Activated CD4-positive, alpha-beta T cell treated with anti-CD3 and anti-CD28 coated beads for 36 hours (primary cell): ENCODE data around the gene PUS1. TPM values are rescaled to one million over a fixed set of nuclear protein-coding genes. Genes with fewer than 3 reads are reported as not detected.
"Not testable (repeated sequence)": the region's sequence is repeated elsewhere in the genome, so short reads cannot be mapped to it uniquely, and the experiment has no call there.

ENCODE experiments used
- ATAC-seq: fragments of 200-7000 bp; cut with Tn5 transposase; one replicate; pipeline ENCODE4 v1.10.0; 2021; ENCODE audit warnings: mild to moderate bottlenecking, moderate library complexity
- CTCF ChIA-PET: fragments of 350-600 bp; sonication (Branson Sonifier 250); formaldehyde crosslinking; loops from one replicate; lab custom pipeline; 2021; ENCODE audit warnings: antibody characterized with exemption; lab: Charles Lee
- POLR2A ChIA-PET: fragments of 350-600 bp; sonication (Branson Sonifier 250); formaldehyde crosslinking; loops from one replicate; lab custom pipeline; 2021; ENCODE audit warnings: antibody characterized with exemption, inconsistent platforms; lab: Charles Lee
- DNase-seq: peaks from one replicate; pipeline ENCODE4 v3.0.0-alpha.2; 2020
- H3K27ac Mint-ChIP-seq: one replicate; pipeline ENCODE4 v1.8.0; 2021; ENCODE audit warnings: mixed read lengths
- H3K27me3 Mint-ChIP-seq: one replicate; pipeline ENCODE4 v1.8.0; 2021; ENCODE audit warnings: mixed read lengths
- H3K36me3 Mint-ChIP-seq: one replicate; pipeline ENCODE4 v1.8.0; 2021; ENCODE audit warnings: low read depth, mixed read lengths
- H3K4me1 Mint-ChIP-seq: one replicate; pipeline ENCODE4 v1.8.0; 2021; ENCODE audit warnings: mixed read lengths
- H3K4me3 Mint-ChIP-seq: one replicate; pipeline ENCODE4 v1.8.0; 2021; ENCODE audit warnings: mild to moderate bottlenecking, moderate library complexity, mixed read lengths
- H3K9me3 Mint-ChIP-seq: one replicate; pipeline ENCODE4 v1.8.0; 2021; ENCODE audit warnings: low read depth, mixed read lengths
- intact Hi-C, 2 experiments: fragments of 100-400 bp; cut with DNase I in 1 of 2; cut with micrococcal nuclease in 1 of 2; formaldehyde crosslinking; loops; one replicate each; pipeline versions ENCODE4 v1.14.2 to v1.15.1; 2022 to 2024; cut with DNase I, micrococcal nuclease
- total RNA-seq, 2 experiments: library from RNA; stranded (reverse); gene quantifications; one replicate each; pipeline ENCODE4 v1.2.3, GENCODE V29; 2021

The PUS1 gene
- total RNA-seq, 2 experiments from 2014 or later = 37.8 to 56.5 TPM

- Mint-ChIP-seq H3K27me3 (no peaks in the 10 kb centered on the region), H3K36me3 (peaks cover 23% of the 10 kb centered on the region), H3K9me3 (no peaks in the 10 kb centered on the region), H3K4me1 (peaks cover 3% of the 10 kb centered on the region), H3K4me3 (no peak overlapping the region), H3K27ac (no peak overlapping the region)
- ATAC-seq (no peak), DNase-seq (no peak)
- intact Hi-C loops = no loop called here
- POLR2A ChIA-PET = no interaction called here
- CTCF ChIA-PET = interaction anchor here (0.5 kb wide), 1 partner anchor 206 kb away, joined by 4 read pairs; no protein-coding TSS in a partner anchor
Observed at GRCh38 chr12:131979606-131980005, 50.5 kb downstream of the PUS1 start.

- Mint-ChIP-seq H3K9me3 (no peaks in the 10 kb centered on the region), H3K27ac (no peak overlapping the region), H3K27me3 (no peaks in the 10 kb centered on the region), H3K4me3 (no peak overlapping the region), H3K4me1 (peaks cover 3% of the 10 kb centered on the region), H3K36me3 (peaks cover 24% of the 10 kb centered on the region)
- no peak for DNase-seq
- POLR2A ChIA-PET = no interaction called here
- intact Hi-C loops = no loop called here
- CTCF ChIA-PET = interaction anchor here (0.5 kb wide), 1 partner anchor 207 kb away, joined by 4 read pairs; no protein-coding TSS in a partner anchor
- no peak for ATAC-seq
Observed at GRCh38 chr12:131980263-131980662, 51.2 kb downstream of the PUS1 start.

GRCh38 chr12:131981388-131981787 lies 52.3 kb downstream of the PUS1 start:
- Mint-ChIP-seq H3K36me3 (peaks cover 23% of the 10 kb centered on the region), H3K4me3 (no peak overlapping the region), H3K4me1 (no peaks in the 10 kb centered on the region), H3K9me3 (no peaks in the 10 kb centered on the region), H3K27me3 (no peaks in the 10 kb centered on the region), H3K27ac (no peak overlapping the region)
- POLR2A ChIA-PET = no interaction called here
- intact Hi-C loops = no loop called here
- DNase-seq (no peak), ATAC-seq (no peak)
- CTCF ChIA-PET = no interaction called here

DNA sequence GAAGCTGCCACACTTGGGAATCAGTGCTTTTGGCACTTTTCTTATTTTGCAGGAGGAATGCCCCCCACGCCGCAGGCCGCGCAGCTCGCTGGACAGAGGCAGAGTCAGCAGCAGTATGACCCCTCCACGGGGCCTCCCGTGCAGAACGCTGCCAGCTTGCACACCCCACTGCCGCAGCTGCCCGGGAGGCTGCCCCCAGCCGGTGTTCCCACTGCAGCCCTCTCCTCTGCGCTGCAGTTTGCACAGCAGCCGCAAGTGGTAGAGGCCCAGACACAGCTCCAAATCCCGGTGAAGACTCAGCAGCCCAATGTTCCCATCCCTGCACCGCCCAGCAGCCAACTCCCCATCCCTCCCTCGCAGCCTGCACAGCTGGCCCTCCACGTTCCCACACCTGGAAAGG lies 53.0 kb downstream of the PUS1 start:
- no peaks in the 10 kb centered on the region for H3K27me3 Mint-ChIP-seq
- ATAC-seq (no peak), DNase-seq (no peak)
- no peak overlapping the region for H3K4me3 Mint-ChIP-seq
- peaks cover 29% of the 10 kb centered on the region for H3K36me3 Mint-ChIP-seq
- H3K4me1 Mint-ChIP-seq = no peaks in the 10 kb centered on the region
- H3K27ac Mint-ChIP-seq = no peak overlapping the region
- POLR2A ChIA-PET = no interaction called here
- intact Hi-C loops = no loop called here
- H3K9me3 Mint-ChIP-seq = no peaks in the 10 kb centered on the region
- CTCF ChIA-PET = interaction anchor here (1.1 kb wide), 1 partner anchor 14 kb away, joined by 3 read pairs; no protein-coding TSS in a partner anchor

DNA sequence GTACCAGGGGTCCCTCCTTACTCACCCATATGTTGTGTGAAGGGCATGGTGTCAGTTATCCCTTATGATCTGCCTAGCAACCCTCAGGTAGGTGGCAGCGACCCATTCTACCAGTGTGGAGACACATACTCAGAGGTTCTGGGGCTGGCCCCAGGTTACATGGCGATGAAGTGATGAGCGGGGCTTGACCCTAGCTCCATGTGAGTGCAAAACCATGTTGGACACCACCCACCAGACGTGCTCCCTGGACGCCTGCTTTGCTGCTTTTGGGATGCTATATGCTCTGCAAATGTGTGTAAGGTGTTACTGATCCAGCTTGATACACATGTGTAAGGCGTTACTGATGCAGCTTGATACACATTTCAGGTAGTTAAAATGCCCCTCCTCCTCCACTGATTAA lies 54.0 kb downstream of the PUS1 start:
- no peak for DNase-seq

DNA sequence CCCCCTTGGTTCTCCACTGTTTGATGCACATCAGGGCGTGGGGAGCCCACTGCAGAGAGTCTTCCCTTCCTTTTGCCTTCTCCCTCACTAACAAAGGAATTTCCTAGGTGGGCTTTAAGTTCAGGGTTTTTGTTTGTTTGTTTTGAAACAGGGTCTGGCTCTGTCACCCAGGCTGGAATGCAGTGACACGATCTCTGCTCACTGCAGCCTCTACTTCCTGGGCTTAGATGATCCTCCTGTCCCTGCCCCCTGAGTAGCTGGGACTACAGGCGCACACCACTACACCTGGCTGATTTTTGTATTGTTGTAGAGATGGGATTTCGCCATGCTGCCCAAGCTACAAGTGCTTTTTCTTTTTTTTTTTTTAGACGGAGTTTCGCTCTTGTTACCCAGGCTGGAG lies 54.5 kb downstream of the PUS1 start:
- ChIA-PET POLR2A (no interaction called here), CTCF (interaction anchor here (1.4 kb wide), 1 partner anchor 15 kb away, joined by 3 read pairs; no protein-coding TSS in a partner anchor)
- Mint-ChIP-seq H3K27ac (no peak overlapping the region), H3K4me3 (no peak overlapping the region), H3K27me3 (no peaks in the 10 kb centered on the region), H3K4me1 (no peaks in the 10 kb centered on the region), H3K36me3 (peaks cover 37% of the 10 kb centered on the region), H3K9me3 (no peaks in the 10 kb centered on the region)
- ATAC-seq (no peak), DNase-seq (no peak)
- intact Hi-C loops = no loop called here

More for the DNA sequence above, 54.0 kb downstream of the PUS1 start:
- POLR2A ChIA-PET = no interaction called here
- no peaks in the 10 kb centered on the region for H3K27me3 Mint-ChIP-seq
- no peak overlapping the region for H3K4me3 Mint-ChIP-seq
- H3K9me3 Mint-ChIP-seq = no peaks in the 10 kb centered on the region
- no peaks in the 10 kb centered on the region for H3K4me1 Mint-ChIP-seq
- intact Hi-C loops = no loop called here
- CTCF ChIA-PET = interaction anchor here (0.6 to 1.1 kb wide), 3 partner anchors 15 to 20 kb away, joined by 3 to 4 read pairs (median 3); no protein-coding TSS in a partner anchor
- H3K36me3 Mint-ChIP-seq = peaks cover 37% of the 10 kb centered on the region
- ATAC-seq = no peak
- H3K27ac Mint-ChIP-seq = no peak overlapping the region

DNA sequence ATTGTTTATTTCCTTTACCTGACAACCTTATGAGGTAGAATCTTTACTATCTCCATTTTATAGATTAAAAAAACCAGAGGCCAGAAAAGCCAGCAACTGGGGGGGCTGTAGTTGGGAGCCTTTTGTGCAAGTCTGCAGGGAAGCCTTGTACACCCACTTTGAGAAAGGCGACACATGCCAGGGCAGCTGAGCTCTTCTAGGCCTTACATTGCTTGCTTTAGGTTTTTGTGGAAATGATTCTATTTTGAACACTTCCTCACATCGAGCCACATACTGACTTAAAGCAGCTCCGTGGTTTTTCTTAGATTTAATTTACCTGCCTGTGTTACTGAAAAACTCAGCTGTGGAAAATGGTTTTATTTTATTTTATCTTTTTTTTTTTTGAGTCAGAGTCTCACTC lies 55.3 kb downstream of the PUS1 start:
- Mint-ChIP-seq H3K4me1 (no peaks in the 10 kb centered on the region), H3K9me3 (no peaks in the 10 kb centered on the region), H3K4me3 (no peak overlapping the region), H3K27me3 (no peaks in the 10 kb centered on the region), H3K36me3 (peaks cover 37% of the 10 kb centered on the region), H3K27ac (no peak overlapping the region)
- intact Hi-C loops = no loop called here
- ATAC-seq (no peak), DNase-seq (no peak)
- ChIA-PET CTCF (interaction anchor here (0.6 to 1.4 kb wide), 2 partner anchors 16 to 243 kb away, joined by 3 read pairs; no protein-coding TSS in a partner anchor), POLR2A (no interaction called here)

DNA sequence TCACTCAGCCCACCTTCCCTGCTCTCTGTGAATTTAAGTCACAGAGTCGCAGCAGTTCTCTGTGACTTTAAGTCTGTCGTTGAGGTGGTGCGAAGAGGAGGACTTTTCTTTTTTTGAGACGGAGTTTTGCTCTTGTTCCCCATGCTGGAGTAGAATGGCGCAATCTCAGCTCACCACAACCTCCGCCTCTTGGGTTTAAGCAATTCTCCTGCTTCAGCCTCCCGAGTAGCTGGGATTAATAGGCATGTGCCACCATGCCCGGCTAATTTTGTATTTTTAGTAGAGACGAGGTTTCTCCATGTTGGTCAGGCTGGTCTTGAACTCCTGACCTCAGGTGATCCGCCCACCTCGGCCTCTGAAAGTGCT lies 56.4 kb downstream of the PUS1 start:
- ATAC-seq, H3K27ac Mint-ChIP-seq, intact Hi-C loops, POLR2A ChIA-PET, H3K4me1 Mint-ChIP-seq, CTCF ChIA-PET, H3K27me3 Mint-ChIP-seq, H3K4me3 Mint-ChIP-seq, DNase-seq, H3K9me3 Mint-ChIP-seq: not testable (repeated sequence)
- peaks cover 36% of the 10 kb centered on the region for H3K36me3 Mint-ChIP-seq

DNA sequence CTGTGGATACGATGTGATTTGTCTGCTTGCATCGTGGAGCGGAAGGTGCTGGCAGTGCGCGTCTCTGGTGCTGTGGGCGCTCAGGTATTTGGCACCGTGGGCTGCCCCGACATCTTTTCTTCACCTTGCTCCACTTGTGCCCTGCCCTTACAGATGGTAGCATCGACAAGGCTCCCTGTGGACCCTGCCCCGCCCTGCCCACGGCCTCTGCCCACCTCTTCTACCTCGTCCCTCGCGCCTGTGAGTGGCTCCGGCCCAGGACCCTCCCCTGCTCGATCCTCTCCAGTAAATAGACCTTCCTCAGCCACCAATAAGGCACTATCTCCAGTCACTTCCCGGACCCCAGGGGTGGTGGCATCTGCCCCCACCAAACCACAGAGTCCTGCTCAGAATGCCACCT lies 57.3 kb downstream of the PUS1 start:
- intact Hi-C loops = no loop called here
- H3K27me3 Mint-ChIP-seq = no peaks in the 10 kb centered on the region
- no peaks in the 10 kb centered on the region for H3K4me1 Mint-ChIP-seq
- H3K4me3 Mint-ChIP-seq = no peak overlapping the region
- H3K9me3 Mint-ChIP-seq = no peaks in the 10 kb centered on the region
- H3K36me3 Mint-ChIP-seq = peaks cover 40% of the 10 kb centered on the region
- H3K27ac Mint-ChIP-seq = no peak overlapping the region
- DNase-seq = no peak
- CTCF ChIA-PET = no interaction called here
- POLR2A ChIA-PET = no interaction called here
- no peak for ATAC-seq

- ATAC-seq = no peak
- no peak for DNase-seq
- POLR2A ChIA-PET = no interaction called here
- CTCF ChIA-PET = interaction anchor here (1.5 kb wide), 1 partner anchor 11 kb away, joined by 3 read pairs; no protein-coding TSS in a partner anchor
- H3K4me1 Mint-ChIP-seq = no peaks in the 10 kb centered on the region
- H3K9me3 Mint-ChIP-seq = no peaks in the 10 kb centered on the region
- H3K27ac Mint-ChIP-seq = no peak overlapping the region
- intact Hi-C loops = no loop called here
- no peak overlapping the region for H3K4me3 Mint-ChIP-seq
- no peaks in the 10 kb centered on the region for H3K27me3 Mint-ChIP-seq
- peaks cover 39% of the 10 kb centered on the region for H3K36me3 Mint-ChIP-seq
Observed at GRCh38 chr12:131986910-131987309, 57.8 kb downstream of the PUS1 start.

GRCh38 chr12:131987552-131987951 lies 58.5 kb downstream of the PUS1 start:
- intact Hi-C loops = no loop called here
- no peaks in the 10 kb centered on the region for H3K27me3 Mint-ChIP-seq
- H3K9me3 Mint-ChIP-seq = no peaks in the 10 kb centered on the region
- H3K4me3 Mint-ChIP-seq = no peak overlapping the region
- peaks cover 40% of the 10 kb centered on the region for H3K36me3 Mint-ChIP-seq
- H3K27ac Mint-ChIP-seq = no peak overlapping the region
- no peak for DNase-seq
- POLR2A ChIA-PET = interaction anchor here (0.6 kb wide), 1 partner anchor 8 kb away, joined by 3 read pairs; no protein-coding TSS in a partner anchor
- CTCF ChIA-PET = interaction anchor here (1.5 kb wide), 1 partner anchor 10 kb away, joined by 3 read pairs; no protein-coding TSS in a partner anchor
- ATAC-seq = no peak
- no peaks in the 10 kb centered on the region for H3K4me1 Mint-ChIP-seq

DNA sequence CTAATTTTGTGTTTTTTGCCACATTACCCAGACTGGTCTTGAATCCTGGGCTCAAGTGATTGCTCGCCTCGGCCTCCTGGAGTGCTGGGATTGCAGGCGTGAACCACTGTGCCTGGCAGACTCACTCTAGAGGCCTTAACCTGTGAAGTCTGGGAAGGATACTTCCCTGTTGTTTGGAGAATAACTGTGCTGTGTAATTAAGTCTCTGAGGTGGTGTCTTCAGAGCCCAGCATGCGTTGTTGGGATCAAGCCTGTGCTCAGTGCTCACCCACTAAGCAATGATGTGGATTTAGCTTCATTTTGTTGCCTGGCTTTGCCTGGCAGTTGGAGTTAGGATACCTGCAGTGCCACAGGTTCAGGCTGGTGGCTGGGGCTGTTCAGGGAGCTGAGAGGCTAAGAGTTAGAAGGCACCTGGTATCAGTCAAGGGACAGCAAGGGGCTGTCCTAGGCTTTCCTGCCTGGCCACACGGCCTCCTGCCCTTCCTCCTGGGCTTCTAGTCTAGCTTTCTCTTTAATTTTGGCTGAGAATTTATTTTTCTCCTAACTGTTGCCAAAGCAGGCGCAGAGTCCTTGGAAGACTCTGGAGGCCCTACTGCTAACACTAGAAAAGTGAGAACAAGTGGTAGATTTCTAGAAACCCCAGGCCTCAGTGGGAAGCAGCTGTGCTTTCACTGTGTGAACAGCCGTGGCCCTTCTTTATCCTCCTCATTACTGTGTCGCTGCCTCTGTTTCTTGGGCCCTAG lies 59.1 kb downstream of the PUS1 start:
- DNase-seq = no peak
- no peaks in the 10 kb centered on the region for H3K9me3 Mint-ChIP-seq
- no peak for ATAC-seq
- intact Hi-C loops = no loop called here
- H3K4me1 Mint-ChIP-seq = no peaks in the 10 kb centered on the region
- ChIA-PET CTCF (interaction anchor here (1.5 kb wide), 1 partner anchor 9 kb away, joined by 3 read pairs; no protein-coding TSS in a partner anchor), POLR2A (interaction anchor here (0.6 kb wide), 1 partner anchor 8 kb away, joined by 3 read pairs; no protein-coding TSS in a partner anchor)
- H3K36me3 Mint-ChIP-seq = peaks cover 39% of the 10 kb centered on the region
- H3K27me3 Mint-ChIP-seq = no peaks in the 10 kb centered on the region
- H3K27ac Mint-ChIP-seq = no peak overlapping the region
- no peak overlapping the region for H3K4me3 Mint-ChIP-seq
